ENCODE data around the gene MAP1LC3A.
A peak's percentile ranks its signal among the peaks of the same experiment; 100 is the strongest.

Gene MAP1LC3A

DNA sequence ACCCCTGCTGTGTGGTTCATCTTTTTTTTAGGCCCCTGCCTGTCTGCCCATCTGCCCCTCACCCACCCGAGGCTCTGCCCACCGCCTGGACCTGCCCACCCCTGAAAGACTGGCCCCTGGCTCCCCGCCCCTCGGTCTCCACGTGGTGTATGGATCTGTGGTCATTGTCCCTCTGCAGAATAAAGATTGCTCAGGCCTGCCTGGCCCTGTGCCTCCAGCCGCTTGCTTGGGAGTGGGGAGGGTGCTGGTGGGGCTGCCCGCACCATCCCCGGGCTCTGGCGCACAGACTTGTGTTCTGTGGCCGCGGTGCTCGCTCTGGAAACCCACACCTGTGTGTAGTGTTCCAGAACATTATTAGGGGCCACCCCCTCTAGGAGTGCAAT is 1.6 kb downstream of the MAP1LC3A start:
- FAIRE-seq (no peak), DNase-seq (ENCODE audit: insufficient read length) (no peak)
- TF ChIP-seq POLR2A (IDR thresholded peaks at IDR 0.05; ENCODE audit: low read depth, low read length) (no peak), POLR2AphosphoS5 (IDR thresholded peaks at IDR 0.05; ENCODE audit: low read depth, low read length) (no peak), TAF1 (IDR thresholded peaks at IDR 0.05; ENCODE audit: borderline replicate concordance, low read depth, low read length) (no peak)

DNA sequence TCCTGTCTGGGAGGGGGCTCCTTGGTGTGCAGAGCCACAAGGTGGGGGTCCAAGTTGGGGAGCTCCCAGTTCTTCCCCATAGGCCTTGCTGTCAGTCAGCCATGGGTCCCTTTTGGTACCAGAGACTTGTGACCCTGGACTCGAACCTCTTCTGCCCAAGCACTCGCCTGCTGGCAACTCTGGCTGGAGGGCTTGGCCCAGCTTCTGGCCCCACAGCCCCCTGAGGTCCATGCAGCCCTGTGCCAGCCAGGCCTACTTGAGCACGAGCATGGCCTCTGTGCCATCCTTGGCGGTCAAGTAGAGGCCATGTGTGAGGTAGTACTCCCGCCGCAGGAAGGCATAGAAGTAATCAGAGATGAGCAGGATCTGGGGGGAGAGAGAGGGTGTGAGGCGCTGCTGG is 2.1 kb downstream of the MAP1LC3A start:
- FAIRE-seq = no peak
- DNase-seq (ENCODE audit: insufficient read length) = no peak
- TF ChIP-seq TAF1 (IDR thresholded peaks at IDR 0.05; ENCODE audit: borderline replicate concordance, low read depth, low read length) = no peak
- TF ChIP-seq POLR2AphosphoS5 (IDR thresholded peaks at IDR 0.05; ENCODE audit: low read depth, low read length) = no peak
- no peak for TF ChIP-seq POLR2A (IDR thresholded peaks at IDR 0.05; ENCODE audit: low read depth, low read length)

DNA sequence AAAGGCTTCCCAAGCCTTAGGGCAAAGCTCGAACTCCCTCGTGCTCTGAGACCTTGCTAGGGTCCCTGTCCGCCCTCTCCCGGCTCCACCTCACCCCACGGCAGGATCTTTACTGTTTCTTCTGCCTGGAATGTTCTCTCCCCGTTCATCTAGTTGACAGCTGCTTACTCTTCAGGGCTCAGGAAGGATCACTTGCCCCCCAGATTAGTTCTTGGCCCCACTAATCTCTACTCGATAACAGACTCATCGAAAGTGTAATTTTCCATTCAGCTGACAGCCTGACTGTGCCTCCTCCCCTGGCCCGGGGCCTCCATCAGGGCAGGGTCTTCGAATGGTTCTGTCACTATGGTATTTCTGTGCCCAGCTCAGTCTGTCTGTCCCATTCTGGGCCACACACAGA is 3.1 kb downstream of the MAP1LC3A start:
- FAIRE-seq (no peak), DNase-seq (ENCODE audit: insufficient read length) (no peak)
- TF ChIP-seq POLR2AphosphoS5 (IDR thresholded peaks at IDR 0.05; ENCODE audit: low read depth, low read length) (no peak), POLR2A (IDR thresholded peaks at IDR 0.05; ENCODE audit: low read depth, low read length) (no peak), TAF1 (IDR thresholded peaks at IDR 0.05; ENCODE audit: borderline replicate concordance, low read depth, low read length) (no peak)

DNA sequence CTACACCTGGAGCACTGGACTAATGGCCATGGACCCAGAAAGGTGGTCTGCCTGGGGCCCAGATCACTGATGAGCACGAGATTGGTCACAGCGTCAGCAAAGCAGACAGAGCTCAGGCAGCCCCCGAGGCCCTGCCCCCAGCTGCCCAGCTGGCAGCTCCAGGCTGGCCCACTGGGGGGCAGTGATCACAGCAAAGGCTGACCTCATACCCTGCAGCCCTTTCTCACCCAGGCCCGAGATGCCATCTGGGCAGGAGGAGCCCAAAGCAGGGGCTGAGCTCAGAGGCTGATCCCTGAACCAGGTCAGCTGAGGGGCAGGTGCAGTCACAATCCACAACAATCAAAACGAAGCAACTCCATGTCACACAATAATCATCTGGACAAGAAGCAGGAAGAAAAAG is 4.1 kb downstream of the MAP1LC3A start:
- no peak for TF ChIP-seq POLR2AphosphoS5 (IDR thresholded peaks at IDR 0.05; ENCODE audit: low read depth, low read length)
- no peak for TF ChIP-seq TAF1 (IDR thresholded peaks at IDR 0.05; ENCODE audit: borderline replicate concordance, low read depth, low read length)
- no peak for TF ChIP-seq POLR2A (IDR thresholded peaks at IDR 0.05; ENCODE audit: low read depth, low read length)
- DNase-seq (ENCODE audit: insufficient read length) (no peak), FAIRE-seq (peak; percentile 66)

DNA sequence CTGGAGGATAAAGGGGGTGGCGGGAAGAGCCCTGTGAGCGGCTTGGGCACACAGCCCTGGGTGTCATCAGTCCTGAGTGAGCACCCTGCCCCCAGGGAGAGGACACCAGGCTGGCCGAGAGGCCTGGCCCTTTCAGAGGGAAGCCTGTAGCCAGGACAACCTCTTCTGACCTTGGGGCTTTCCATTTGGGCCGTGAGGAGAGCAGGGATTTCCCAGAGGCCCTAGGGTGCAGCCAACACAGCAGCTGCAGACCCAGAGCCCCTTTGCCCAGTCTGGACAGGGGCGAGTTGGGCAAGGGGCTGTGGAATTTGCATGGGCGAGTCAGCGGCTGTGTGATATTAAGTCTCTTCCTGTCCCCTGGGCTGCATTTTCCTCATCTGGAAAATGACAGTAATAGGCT is 6.3 kb downstream of the MAP1LC3A start:
- FAIRE-seq (no peak), DNase-seq (ENCODE audit: insufficient read length) (no peak)
- TF ChIP-seq POLR2A (IDR thresholded peaks at IDR 0.05; ENCODE audit: low read depth, low read length) (no peak), POLR2AphosphoS5 (IDR thresholded peaks at IDR 0.05; ENCODE audit: low read depth, low read length) (no peak), TAF1 (IDR thresholded peaks at IDR 0.05; ENCODE audit: borderline replicate concordance, low read depth, low read length) (no peak)

DNA sequence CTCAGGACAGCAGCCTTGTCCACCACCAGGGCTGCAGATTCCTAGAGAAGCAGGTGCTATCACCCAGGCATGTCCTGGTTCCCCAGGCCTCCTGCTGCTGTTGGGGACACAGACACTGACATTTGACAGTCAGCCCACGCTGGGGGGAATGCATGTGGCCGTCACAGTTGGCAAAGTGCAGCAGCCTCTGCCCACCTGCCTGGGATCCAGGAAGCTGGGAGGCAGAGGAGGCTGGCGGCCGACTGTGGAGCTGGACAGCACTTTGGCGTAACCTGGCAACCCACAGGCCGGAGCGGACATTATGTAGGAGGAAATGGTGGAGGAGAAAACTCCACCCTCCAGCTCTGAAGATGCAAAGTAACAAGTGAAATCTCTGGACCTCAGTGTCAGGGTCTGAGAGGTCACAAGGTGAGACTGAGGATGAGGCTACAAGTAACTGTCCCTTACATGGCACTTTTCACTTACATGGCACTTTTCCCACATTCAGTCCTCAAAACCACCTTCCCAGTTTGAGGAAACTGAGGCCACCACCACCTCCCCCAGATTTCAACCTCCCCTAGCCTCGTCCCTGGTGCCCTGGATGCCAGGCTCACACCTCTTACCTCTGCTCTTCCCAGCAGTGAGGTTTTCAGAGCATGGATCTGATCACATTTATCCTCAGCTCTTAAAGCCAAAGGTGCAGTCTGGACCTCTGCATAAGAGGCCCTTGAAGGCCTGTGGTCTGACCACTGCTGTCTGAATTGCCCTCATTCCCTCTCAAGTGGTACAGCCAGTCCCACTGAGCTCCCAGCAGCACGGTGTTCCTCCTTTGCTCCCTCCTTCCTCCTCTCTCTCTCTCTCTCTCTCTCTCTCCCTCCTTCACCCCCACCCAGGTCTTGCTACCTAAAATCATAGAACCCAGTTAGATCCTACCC is 8.7 kb downstream of the MAP1LC3A start:
- FAIRE-seq = no peak
- TF ChIP-seq TAF1 (IDR thresholded peaks at IDR 0.05; ENCODE audit: borderline replicate concordance, low read depth, low read length) = no peak
- no peak for DNase-seq (ENCODE audit: insufficient read length)

DNA sequence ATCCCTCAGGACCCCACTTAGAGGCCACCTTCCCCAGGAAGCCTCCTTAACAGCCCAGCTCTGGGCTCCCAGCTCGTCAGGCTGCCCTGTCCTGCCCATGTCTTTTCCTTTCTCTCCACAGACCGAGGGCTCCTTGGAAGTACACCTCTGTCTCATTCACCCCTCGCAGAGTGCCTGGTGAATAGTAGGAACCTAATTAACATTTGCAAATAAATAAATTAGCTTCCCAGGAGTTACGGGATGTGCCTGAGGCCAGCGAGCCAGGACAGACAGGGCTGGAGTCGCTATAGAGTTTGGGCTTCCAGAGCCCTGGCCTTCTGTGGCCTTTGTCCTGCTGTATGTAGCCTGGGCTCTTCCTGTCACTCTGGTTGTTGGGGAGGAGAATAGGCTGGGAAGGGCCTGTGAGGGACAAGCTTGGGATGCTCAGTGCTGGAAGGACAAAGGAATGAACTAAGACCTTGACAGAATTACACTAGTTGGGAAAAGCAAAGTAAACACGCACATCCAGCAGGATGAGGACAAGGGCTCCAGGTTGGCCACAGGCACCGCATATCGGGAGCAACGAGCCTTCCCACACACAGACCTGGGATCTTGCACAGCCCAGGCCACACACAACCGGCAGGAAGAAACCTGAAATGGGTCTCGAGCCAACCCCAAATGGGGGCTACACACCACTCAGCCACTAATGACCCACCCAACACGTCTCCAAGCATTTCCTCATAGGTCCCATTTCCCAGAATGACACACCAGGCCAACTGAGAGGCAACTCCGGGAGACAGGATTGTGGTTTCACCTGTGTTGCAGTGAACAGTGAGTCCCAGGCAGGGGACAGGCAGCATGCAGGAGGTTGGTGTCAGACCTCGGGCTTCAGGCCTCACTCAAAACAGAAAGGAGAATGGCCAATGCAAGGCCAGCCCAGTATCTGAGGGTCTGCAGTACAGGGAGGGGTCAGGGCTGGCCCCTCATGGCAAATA is 9.7 kb downstream of the MAP1LC3A start:
- DNase-seq (ENCODE audit: insufficient read length) = no peak
- TF ChIP-seq POLR2A (IDR thresholded peaks at IDR 0.05; ENCODE audit: low read depth, low read length) (no peak), POLR2AphosphoS5 (IDR thresholded peaks at IDR 0.05; ENCODE audit: low read depth, low read length) (no peak), TAF1 (IDR thresholded peaks at IDR 0.05; ENCODE audit: borderline replicate concordance, low read depth, low read length) (no peak)
- no peak for FAIRE-seq

DNA sequence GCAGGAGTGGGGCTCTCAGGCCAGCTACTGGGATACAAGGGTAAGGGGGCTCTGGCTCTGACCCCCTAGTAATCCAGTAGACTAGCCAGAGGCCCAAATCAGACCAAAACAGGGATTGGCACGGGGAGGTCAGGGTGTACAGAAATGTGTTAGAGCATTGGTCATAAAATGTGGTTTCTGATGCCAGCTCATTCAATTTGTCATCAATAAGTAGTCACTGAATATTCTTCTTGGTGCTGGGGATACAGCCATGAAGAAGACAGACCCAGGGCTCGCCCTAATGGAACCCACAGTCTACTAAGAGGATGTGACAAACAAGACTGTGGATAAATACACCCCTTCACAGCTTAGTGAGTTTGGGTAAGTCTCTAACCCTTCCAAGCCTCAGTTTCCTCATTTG is 11.1 kb downstream of the MAP1LC3A start:
- FAIRE-seq = no peak
- DNase-seq (ENCODE audit: insufficient read length) = no peak
- no peak for TF ChIP-seq TAF1 (IDR thresholded peaks at IDR 0.05; ENCODE audit: borderline replicate concordance, low read depth, low read length)
- no peak for TF ChIP-seq POLR2A (IDR thresholded peaks at IDR 0.05; ENCODE audit: low read depth, low read length)
- no peak for TF ChIP-seq POLR2AphosphoS5 (IDR thresholded peaks at IDR 0.05; ENCODE audit: low read depth, low read length)

DNA sequence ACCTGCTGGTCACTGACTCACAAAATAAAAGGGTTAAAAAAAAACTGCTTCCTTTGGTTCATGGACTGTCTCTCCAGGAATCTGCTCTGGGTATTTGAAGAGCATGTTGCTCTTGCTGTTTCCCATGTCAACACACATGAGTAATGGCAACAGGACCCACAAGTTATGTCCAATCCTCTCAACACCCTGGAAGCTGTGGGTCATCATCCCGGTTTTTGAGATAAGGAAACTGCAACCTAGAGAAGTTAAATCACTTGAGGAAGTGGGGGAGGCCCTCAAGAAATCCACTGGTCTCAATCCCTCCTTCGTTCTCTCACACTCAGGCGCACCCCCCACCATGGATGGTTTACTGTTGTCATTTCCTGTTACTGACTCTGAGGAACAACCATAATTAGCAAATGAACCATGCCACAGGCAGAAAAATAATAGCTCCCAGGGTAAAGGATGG is 12.4 kb downstream of the MAP1LC3A start:
- FAIRE-seq (no peak), DNase-seq (ENCODE audit: insufficient read length) (no peak)
- TF ChIP-seq TAF1 (IDR thresholded peaks at IDR 0.05; ENCODE audit: borderline replicate concordance, low read depth, low read length) (no peak), POLR2A (IDR thresholded peaks at IDR 0.05; ENCODE audit: low read depth, low read length) (no peak), POLR2AphosphoS5 (IDR thresholded peaks at IDR 0.05; ENCODE audit: low read depth, low read length) (no peak)

DNA sequence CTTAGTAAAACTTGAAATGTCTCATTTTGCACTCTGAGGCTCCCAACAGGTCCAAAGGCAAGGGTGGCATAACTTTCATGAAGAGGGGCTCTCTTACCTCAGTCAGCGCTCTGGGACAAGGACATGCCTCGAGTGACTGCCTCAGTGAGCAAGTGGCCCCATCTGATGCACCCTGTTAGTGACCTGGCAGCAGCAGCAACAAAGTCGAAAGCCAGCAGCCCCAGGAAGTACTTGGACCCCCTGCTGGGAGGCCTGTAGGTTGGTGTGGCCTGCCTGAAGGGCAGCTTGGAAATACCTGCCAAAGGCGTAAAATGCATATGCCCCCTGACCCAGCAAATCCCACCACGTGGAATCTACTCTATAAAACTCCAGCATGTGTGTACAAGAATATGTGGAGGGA is 13.2 kb downstream of the MAP1LC3A start:
- DNase-seq (ENCODE audit: insufficient read length) (no peak), FAIRE-seq (no peak)
- TF ChIP-seq POLR2A (IDR thresholded peaks at IDR 0.05; ENCODE audit: low read depth, low read length) = no peak
- no peak for TF ChIP-seq POLR2AphosphoS5 (IDR thresholded peaks at IDR 0.05; ENCODE audit: low read depth, low read length)
- TF ChIP-seq TAF1 (IDR thresholded peaks at IDR 0.05; ENCODE audit: borderline replicate concordance, low read depth, low read length) = no peak

DNA sequence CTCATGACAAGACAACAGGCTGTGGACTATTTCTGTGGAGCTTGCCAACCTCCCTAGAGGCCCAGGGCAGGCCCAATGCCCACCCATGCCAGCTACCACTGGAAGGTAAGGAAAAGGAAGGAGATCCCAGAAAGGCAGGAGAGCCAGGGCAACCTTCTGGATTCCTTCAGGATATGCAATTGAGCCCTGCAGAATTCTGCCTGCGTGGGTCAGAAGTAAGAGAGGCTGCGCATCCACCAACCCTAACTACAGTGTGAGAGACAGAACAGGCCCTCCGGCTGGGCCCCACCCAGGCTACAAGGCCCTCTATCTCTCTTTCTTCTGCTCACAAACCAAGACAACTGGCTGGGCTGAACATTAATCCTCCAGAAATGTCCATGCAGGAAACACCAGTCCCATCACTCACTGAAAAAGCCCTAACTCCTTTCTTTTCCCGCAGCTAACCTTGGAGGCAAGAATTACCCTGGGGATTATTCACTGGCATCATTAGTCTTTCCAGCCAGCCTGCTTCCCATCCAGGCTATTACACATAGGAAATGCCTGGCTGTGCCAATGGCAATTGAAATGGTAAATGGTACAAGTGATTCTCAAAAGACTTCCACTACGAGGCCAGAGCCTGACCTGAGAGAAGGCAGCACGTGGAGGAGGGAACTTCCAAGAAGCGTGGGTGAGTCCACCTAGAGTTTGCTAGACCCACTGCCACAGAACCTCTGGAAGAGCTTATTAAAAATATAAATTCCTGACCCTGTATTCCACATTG is 15.2 kb downstream of the MAP1LC3A start:
- DNase-seq (ENCODE audit: insufficient read length) (no peak), FAIRE-seq (no peak)
- TF ChIP-seq POLR2A (IDR thresholded peaks at IDR 0.05; ENCODE audit: low read depth, low read length) (no peak), TAF1 (IDR thresholded peaks at IDR 0.05; ENCODE audit: borderline replicate concordance, low read depth, low read length) (no peak), POLR2AphosphoS5 (IDR thresholded peaks at IDR 0.05; ENCODE audit: low read depth, low read length) (no peak)
